ENCODE measurements around the gene SLC38A11.
A peak's percentile ranks its signal among the peaks of the same experiment; 100 is the strongest.

Gene SLC38A11

DNA sequence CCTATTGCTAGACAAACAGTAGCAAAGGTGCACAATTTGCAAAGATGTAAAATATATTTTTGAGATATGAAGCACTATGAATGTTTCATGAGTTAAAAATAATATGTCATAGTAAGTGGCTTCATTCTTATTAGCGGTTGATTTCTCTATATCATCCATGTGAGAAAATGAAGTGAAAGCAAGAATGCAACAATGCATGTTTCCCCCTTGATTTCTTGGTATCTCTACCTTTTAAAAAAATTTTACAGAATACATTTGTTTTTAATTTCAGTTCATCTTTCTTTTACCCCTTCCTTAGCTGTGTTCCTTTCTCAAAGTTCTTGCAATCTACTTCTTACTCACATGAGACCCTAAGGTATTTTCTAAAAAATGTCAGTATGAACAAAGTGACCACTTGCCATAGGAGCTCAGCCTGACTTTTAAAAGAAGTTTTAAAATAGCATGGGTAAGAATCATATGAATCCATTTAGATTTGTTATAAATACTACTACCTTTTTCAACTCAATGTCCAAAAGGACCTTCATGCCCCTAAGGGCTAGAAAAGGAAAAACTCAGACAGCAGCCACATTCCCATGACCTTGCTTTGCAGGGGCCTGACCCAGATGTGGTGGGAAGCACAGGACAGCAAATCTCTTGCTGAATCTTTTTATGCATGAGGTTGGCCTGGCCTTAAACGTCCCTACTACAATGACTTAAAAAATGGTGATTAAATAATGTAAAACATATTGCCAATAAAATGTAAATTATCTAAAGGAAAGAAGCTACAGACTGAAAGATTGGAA is 14.8 kb upstream of the SLC38A11 start:
- no peak for DNase-seq

DNA sequence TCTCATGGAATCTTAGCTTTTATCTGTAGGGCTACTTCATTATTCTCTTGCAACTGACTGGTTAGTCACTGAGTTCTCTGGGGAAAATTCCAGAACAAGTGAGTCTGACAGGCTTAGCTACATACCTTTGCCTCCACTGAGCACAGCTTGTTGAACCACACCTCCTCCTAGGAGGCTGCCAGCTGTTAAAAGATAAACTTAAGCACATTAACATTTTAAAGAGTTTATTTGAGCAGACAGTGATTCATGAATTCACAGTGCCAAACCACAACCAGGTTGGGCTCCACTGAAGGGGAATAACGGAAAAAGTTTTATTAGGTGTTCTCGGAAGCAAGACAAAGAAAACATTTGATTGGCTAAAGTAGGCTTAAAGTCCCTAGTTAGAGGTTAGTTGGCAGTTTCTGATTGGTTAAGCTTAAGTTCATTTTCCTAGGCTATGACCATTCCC is 12.5 kb upstream of the SLC38A11 start:
- DNase-seq: no peak

DNA sequence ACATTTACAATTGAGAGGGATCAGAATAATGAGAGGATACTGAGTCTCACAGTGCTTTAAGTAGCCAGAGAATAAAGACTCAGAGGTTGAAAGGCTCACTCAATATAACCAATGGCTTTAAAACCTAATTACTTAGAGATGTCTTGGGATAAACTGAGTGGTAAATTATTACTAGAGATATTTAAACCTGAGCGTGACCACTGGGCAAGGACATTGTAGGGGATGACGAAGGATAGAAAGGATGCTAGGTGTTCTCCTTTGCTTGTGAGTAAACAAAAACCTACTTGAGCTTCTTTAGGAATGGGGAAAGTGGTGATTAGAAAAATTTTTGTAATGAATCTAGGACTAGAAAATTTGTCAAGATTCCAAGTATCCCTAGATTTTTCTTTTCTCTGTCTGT is 12.0 kb upstream of the SLC38A11 start:
- DNase-seq: no peak

DNA sequence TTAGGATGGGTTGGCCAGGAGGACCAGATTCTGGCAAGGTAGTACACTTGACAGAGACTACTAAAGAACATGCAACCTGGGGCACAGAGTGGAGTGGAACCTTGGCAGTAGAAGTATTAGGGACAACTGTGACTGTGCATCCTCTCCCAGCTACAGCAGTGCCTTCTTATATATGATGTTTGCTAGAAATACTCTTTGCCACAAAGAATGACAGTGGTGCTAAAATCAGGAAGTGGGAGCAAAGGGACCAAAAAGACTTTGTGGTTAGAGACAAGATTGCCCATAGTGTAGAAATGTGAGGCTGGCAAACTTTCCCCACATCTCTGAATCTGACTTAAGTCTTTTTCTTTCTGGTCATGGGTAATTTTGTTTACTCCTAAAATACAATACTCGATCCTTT is 9.4 kb upstream of the SLC38A11 start:
- DNase-seq: no peak

DNA sequence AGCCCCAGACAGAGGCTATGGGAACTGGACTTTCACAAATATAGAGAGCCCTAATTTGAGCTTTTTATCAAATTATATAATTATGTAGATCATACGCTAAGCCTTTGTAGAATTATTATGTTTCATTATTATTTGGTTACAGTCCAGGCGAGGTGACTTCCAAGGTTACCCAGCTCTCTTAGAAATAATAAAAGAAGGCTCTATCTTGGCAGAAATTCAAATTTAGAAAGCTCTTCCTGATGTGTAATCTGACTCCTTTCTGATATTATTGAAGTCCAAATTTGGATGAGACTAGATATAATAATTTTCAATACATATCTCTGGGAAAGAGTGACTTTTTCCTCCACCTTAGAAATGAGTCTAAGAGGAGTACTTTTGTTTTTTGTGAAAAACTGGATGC is 4.8 kb upstream of the SLC38A11 start:
- no peak for DNase-seq

DNA sequence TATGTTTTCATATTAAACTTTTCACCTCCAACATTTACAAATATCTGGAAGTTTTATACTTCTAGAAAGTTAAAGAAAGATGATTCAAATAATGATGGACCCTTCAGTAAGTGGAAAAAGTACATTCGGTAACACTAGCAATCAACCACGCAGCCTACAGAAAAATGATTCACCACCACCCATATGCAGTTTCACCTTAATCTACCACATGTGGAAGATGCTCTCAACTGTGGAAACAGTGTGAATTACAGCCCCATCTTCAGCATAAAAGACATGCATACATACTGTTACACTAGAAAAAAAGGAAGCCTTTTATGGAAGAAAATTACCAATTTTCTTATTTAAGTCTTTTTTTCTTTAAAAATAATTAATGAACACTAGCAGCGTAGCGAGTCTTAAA is 1.1 kb downstream of the SLC38A11 start:
- DNase-seq: no peak

DNA sequence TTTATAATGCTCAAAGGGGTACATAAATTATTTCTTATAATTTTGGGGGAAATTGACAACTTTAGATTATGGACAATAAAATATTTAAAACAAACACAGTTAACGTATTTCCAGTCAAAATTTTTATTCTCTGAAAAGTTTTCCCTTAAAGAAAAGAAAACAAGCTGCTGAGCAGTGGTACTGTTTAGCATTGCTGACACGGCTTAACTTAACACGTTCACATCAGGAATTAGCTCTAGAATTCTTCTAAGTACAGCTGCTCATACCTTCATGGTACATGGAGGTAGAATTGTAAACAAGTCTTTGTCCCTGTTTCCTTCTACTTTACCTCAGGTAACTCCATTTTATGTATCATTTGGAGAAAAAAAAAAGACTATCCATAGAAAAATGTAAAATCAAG is 2.0 kb downstream of the SLC38A11 start:
- DNase-seq: no peak

DNA sequence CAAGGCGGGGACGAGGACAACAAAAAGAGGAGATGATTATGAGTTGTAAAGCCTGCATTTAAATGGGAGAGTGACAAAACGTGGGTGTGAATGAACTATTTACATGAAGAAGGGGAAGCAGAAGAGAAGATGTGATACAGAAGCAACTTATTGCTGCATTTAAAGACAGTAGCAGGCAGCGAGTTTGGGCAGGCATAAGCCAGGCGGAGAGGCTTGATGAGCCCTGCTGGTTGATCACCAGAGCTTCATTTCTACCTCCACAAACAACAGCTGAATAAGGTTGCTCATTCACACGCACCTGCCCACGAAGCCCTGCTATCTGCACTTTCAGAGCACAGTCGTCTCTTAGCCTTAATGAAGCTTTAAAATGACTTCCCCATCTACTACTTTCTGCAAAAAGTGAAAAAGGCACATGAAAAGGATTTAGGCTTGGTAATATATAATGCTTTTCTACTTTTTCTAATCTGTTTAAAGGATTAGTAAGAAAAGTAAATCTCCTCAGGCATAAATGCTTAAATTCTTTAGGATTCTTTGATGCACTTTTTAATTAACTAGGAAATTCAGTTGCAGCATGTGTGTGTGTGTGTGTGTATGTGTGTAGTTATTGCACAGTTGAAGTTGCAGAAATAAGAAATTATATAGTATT is 3.1 kb downstream of the SLC38A11 start:
- DNase-seq: no peak

DNA sequence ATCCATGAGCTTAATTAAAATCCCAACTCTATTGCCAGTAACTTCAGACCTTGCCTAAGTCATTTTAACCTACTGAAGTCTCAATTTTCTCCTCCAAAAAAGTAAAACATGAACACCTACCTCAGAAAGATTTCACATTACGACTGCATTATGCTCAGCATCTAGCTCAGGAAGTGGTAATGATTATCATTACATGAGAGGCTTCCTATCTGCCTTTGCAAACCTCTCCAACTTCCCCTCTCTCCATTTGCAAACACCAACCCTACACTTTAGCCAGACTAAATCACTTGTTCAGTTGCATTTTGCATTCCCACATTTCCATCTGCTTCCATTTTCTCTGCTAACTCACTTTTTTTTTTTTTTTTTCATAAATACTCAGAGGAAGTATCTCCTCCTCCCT is 6.8 kb downstream of the SLC38A11 start:
- no peak for DNase-seq

DNA sequence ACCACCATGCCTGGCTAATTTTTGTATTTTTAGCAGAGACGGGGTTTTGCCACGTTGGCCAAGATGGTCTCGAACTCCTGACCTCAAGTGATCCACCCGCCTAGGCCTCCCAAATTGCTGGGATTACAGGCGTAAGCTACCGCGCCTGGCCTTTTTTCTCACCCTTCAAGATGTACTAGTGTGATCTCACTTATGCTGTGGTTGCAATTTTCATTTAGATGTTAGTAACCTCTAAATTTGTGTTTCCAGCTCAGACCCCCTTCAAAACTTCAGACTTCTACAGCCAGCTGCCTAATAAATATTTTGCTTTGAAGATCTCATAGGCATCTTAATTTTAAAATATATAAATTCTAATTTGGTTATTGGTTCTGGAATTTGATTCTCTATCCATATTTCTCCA is 8.0 kb downstream of the SLC38A11 start:
- no peak for DNase-seq

DNA sequence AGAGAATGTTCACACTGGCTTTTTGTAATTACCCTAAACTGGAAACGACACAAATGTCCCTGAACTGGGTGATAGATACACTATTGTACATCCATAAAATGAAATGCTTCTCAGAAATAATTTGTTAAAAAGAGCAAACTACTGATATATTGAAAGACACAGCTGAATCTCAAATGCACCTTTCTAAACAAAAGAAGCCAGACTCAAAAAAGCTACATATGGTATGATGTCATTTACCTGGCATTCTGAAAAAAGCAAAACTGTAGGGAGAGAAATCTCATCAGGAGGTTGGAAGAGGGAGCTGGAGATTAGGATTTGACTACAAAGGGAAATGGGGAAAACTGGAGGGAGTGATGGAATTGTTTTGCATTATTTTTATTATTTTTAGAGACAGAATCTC is 12.0 kb downstream of the SLC38A11 start:
- no peak for DNase-seq

DNA sequence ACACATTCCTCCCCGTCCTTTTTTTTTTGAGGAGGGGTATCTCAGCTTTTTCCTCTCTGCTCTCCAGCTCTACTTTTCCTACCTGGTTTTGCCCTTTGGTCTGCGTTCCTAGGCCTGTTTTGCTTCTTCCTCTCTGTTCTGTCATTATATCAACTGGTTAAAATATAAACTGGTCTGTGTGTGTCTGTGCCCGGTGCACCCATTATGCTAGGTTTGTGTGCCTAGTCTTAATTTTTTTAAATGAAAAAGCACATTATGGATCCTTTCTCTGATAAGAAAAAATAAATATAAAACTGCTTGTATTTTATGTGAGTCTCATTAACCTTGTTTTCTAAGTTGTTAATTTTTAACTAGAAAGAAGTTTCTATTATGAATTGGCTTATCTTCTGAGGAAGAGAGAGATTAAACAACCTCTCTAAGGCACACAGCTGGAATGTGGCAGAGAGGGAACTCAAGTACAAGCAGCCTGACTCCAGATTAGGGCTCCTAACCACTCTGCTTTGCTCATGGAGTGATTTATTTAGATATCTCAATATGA is 17.4 kb downstream of the SLC38A11 start:
- no peak for DNase-seq

DNA sequence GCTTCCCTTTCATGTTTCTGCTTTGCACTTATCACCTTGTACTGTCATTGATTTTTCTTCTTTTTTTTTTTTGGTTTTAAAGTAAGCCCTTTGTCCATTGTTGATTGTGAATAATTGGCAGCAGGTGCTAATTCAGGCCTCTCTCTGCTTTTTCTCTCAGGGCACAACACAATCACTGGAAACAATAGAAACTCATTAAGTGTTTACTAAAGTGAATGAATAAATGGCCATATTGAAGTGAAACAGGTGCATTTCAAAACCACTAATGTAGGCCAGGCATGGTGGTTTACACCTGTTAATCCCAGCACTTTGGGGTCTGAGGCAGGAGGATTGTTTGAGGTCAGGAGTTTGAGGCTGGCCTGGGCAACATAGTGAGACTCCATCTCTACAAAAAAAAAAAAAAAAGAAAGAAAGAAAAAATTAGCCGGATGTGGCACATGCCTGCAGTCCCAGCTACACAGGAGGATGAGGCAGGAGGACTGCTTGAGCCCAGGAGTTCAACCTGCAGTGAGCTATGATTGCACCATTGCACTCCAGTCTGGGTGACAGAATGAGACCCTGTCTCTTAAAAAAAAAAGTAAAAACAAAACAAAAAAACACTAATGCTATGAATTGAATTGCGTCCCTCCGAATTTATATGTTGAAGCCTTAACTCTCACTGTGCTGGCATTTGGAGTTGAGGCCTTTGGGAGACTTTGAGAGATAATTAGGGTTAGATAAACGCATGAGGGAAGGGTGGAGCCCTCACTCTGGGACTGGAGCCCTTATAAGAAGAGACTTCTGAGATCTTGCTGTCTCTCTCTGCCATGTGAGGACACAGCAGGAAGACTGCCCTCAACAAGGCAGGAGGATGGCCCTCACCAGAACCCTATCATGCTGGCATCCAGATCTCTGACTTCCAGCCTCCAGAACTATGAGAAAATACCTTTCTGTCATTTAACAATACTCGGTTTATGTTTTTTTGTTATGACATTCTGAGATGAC is 19.9 kb downstream of the SLC38A11 start:
- DNase-seq: no peak

DNA sequence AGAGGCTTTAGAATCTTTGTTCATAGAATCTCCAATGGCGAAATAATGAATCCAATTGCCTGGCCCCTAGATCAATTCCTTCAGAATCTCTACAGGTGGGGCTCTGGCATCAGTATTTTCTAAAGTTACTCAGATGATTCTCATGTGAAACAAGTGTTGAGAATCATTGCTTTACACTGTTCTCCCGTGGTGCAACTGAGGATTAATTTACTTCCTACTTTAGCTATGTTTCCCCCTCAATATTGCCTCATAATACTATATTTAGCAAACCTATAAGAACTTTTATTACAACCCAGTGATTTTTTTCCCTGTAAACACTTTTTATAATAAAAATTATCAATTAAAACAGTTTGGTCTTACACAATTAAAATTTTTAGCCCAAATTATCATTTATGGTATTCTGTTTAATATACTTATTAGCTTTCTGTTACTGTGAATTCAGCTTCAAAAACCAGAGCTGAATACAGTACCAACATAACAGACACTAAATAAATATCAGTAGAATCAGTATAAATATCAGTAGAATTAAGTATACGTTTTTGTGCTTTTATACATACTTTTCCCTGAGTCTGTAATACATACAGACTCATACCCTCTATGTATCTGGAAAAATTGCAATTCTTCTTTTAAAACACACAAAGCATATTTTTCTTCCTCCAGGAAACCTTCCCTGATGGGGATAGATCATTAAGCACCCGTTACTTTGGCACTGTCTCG is 20.8 kb downstream of the SLC38A11 start:
- DNase-seq: no peak

DNA sequence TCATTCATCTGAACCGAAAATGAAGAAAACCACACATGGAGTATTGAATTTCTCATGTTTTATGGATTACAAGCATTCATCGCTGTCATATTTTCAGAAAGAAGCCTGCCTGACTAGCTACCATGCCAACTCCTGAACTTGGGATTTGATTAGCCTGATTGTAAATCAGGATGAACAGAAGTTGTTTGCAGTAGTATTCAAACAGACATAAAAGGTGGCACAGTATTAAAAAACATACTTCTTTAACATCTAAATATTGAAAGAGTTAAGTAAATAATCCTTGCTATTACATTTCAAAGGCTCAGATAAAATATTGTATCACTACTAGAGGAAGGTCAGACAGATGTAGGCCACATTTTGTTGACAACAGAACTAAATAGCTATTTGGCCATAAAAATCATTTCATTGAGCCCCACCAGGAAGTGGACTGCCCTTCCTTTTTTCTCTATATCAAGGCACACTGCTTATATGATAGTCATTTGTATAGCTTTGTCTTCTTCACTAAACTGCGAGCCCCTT is 21.6 kb downstream of the SLC38A11 start:
- DNase-seq: no peak

DNA sequence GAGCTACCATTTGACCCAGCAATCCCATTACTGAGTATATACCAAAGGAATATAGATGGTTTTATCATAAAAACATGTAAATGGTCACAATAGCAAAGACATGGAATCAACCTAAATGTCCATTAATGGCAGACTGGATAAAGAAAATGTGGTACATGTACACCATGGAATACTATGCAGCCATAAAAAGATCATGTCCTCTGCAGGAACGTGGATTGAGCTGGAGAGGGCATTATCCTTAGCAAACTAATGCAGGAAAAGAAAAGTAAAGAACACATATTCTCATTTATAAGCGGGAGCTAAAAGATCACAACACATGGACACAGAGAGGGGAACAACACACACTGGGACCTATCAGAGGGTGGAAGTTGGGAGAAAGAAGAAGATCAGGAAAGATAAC is 22.9 kb downstream of the SLC38A11 start:
- DNase-seq: no peak

DNA sequence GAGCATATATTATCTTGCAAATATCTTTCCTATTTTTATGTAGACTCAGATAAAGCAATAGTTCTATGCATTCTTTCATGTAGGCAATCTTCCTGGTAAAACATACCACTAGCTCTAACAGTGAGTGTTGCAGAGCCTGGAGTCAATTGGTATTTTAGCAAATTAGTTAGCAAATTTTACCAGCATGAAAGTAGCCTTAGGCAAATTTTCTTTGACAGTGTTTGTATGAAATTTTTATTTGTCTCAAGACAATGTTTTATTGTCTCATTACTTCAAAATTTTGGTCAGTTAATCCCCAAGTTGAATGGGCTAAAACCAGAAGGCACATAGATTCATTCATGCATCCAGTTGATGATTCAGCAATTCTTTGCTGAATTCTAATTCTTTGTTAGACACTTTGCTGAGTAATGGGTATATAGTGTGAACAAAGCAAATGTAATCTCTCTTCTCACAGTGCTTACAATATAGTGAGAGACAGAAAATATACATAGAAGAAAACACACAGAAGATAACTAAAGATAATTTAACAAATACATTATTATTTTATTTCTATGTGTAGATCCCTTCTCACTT is 27.1 kb downstream of the SLC38A11 start:
- no peak for DNase-seq

DNA sequence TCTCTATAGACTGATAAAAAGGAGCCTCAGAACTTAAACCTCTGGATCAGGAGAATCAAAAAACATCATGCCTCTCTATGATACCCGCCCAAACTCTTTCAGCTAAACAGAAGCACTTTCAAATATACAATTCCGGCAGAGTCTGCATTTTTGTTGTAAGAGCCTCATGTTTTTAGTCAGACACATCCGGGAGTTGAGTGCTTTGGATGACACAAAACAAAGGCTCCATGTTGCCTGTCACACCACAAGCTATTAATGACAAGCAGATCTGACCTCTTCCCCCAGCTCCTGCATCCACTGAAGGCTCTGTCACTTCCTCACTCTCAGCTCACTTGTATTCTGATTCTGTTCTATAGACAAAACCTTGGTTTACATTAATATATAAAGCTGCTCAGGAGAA is 33.2 kb downstream of the SLC38A11 start:
- DNase-seq: no peak

DNA sequence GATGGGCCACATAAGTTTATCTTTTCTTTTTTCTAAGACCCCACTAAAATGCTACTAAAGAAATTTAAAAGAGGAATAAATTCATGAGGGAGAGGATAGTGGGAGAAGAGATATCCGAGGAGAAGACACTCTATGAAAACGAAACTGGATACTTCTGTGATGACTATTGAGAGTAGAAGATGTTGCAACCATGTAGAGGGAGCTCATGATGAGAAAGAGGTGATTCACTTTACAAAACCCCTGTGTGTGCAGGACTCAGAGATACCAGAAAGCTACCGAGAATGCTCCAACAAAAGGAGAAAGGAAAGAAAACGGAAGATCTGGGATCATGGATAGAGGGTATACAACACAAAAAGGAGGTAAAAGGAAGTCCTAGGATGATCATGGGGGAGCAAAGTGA is 34.9 kb downstream of the SLC38A11 start:
- DNase-seq: no peak

DNA sequence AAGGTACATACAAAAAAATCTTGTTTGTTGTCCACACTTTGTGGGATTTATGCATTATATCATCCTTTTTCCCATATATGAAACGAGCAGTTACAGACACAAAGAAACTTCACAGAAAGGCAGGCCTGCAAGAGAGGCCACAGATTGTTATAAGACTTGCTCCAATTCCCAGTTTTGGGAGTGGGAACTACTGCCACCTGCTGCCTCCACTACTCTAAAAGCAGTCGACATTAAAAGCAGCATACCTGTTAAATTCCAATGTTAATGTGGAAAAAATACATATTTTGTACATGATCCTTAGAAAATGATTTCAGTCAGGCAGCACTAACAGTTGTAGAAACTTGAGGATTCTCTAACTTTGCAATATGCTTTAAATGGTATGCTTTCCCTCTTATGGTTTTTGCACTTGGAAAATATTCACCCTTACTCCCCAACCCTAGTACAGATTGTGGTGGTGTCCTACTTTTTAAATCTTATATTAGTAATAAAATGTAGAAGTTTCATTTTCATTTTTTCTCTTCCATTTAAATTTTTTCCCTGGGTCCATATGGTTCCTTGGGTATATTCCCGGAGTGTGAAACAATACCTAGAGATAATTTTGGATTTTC is 37.9 kb downstream of the SLC38A11 start:
- peak; percentile 34 for DNase-seq

DNA sequence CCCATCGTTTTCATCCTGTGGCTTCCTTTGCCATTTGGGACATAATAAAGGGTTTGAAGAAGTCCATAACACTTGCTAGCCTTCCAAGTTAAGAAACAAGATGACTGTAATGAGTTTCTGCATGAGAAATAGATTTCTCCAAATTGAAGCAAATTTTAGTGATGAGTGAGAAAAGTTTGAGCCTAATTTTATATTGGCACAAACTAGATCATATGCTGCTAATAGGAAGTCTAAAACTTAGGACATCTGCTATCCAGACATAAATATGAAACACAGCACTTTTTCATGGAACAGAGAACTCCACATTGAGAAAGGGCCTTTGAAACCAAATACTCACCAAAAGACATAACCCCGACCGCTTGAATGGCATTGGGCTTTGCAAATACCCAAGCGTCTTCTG is 39.8 kb downstream of the SLC38A11 start:
- DNase-seq: no peak

Data from RPMI8226 (cell line).